ENCODE data around the gene SPINK4. TPM values are rescaled to one million over a fixed set of nuclear protein-coding genes. Genes with fewer than 3 reads are reported as not detected.

The SPINK4 gene
- total and polyA plus RNA-seq, 5 experiments from 2014 or later = not detected

DNA sequence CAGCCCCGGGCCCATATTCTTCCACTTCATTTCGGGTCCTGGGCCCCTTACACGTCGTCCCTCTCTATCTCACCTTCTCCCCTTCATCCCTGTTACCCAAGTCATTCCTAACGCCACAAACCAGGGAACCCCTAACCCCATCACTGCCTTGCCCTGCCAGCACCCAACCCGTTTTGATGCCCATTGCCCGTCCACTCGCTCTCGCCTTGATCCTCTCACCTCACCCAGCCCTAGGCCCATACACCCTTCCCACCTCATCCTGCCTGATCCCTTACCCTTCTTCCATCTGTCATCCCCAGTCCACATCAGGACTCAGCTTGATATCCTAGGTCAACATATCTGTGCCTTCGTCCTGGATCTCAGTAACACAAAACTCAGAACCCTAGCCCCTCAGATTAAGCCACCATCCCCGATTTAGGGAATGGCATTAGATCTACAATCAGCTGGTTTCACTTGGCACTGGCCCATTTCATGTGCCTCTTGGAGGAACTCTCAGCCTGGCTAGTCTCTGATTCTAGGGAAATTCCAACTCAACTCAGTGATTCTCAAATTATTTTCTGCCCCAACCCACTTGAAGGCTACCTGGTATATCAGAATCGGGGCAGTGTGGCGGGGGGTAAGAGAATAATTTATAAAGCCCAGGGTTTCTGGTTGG lies 25.4 kb downstream of the SPINK4 start:
- no peaks in the 10 kb centered on the region for H3K27me3 Mint-ChIP-seq
- POLR2A ChIA-PET = interaction anchor here (0.7 to 3.4 kb wide), 9 partner anchors 20 to 243 kb away, joined by 3 to 44 read pairs (median 3); partner anchors contain the start of genes AQP3, B4GALT1, NFX1 and SMU1
- H3K4me1 Mint-ChIP-seq = peaks cover 30 to 50% (median 47%) of the 10 kb centered on the region in 4 donors
- peaks cover 0 to 60% (median 10%) of the 10 kb centered on the region in 3 donors for H3K36me3 Mint-ChIP-seq
- no peaks in the 10 kb centered on the region for H3K9me3 Mint-ChIP-seq
- DNase-seq (no peak), ATAC-seq (no peak)
- peak overlapping the region; percentile 86 to 99 (median 92) for H3K4me3 Mint-ChIP-seq
- H3K27ac Mint-ChIP-seq = peak overlapping the region; percentile 92 to 100 (median 98)

DNA sequence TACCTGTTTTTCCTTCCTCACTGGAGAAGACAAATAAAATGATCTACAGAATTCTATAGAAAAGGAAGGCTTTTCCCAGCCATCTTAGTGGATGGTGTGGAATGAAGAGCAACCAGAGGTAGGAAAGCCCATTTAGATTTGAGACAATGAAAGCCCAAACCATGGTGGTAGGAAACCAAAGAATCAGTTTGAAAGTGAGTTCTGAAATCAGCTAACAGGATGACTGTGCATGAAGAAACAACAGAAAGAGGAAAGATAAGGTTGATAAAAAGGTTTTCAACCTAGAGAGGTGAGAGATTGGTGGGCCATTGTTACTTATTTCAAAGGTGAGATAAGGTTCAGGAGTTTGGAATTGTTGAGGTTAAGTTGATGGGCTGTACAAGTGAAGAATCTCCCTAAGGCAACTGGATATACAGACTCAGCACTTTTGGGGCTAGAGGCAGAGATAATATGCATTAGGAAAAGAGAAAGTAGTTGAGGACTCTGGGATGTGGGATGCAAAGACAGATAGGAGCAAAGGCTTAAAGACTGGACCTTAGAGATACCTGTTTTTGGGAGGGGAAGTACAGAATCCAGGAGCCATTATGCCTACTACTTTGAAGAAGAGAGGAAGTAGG lies 27.3 kb downstream of the SPINK4 start:
- POLR2A ChIA-PET = no interaction called here

GRCh38 chr9:33270146-33270545 lies 30.2 kb downstream of the SPINK4 start:
- DNase-seq (no peak), ATAC-seq (no peak)
- H3K36me3 Mint-ChIP-seq = peaks cover 0 to 83% (median 20%) of the 10 kb centered on the region in 3 donors
- peaks cover 24 to 40% (median 33%) of the 10 kb centered on the region in 4 donors for H3K4me1 Mint-ChIP-seq
- POLR2A ChIA-PET = no interaction called here
- no peaks in the 10 kb centered on the region for H3K27me3 Mint-ChIP-seq
- no peak overlapping the region for H3K4me3 Mint-ChIP-seq
- no peak overlapping the region for H3K27ac Mint-ChIP-seq
- no peaks in the 10 kb centered on the region for H3K9me3 Mint-ChIP-seq

More for the DNA sequence above, 27.3 kb downstream of the SPINK4 start:
- no peak for DNase-seq
- H3K9me3 Mint-ChIP-seq = no peaks in the 10 kb centered on the region
- peak overlapping the region in 2 of 10 donors; percentile 2 to 44 for H3K4me3 Mint-ChIP-seq
- H3K36me3 Mint-ChIP-seq = peaks cover 0 to 62% (median 23%) of the 10 kb centered on the region in 3 donors
- H3K27me3 Mint-ChIP-seq = no peaks in the 10 kb centered on the region
- peaks cover 32 to 54% (median 49%) of the 10 kb centered on the region in 4 donors for H3K4me1 Mint-ChIP-seq
- no peak for ATAC-seq
- H3K27ac Mint-ChIP-seq = peak overlapping the region in 9 of 10 donors; percentile 22 to 98 (median 76)

GRCh38 chr9:33272061-33272460 lies 32.1 kb downstream of the SPINK4 start:
- Mint-ChIP-seq H3K36me3 (peaks cover 0 to 87% (median 17%) of the 10 kb centered on the region in 3 donors), H3K27me3 (no peaks in the 10 kb centered on the region), H3K27ac (peak overlapping the region in 3 of 10 donors; percentile 27 to 71 (median 37)), H3K4me3 (no peak overlapping the region), H3K9me3 (no peaks in the 10 kb centered on the region), H3K4me1 (peaks cover 10 to 21% (median 14%) of the 10 kb centered on the region in 4 donors)
- DNase-seq (no peak), ATAC-seq (no peak)
- POLR2A ChIA-PET = no interaction called here

- DNase-seq (no peak), ATAC-seq (no peak)
- Mint-ChIP-seq H3K36me3 (peaks cover 0 to 89% (median 15%) of the 10 kb centered on the region in 3 donors), H3K4me1 (peaks cover 3 to 13% (median 6%) of the 10 kb centered on the region in 4 donors), H3K27me3 (no peaks in the 10 kb centered on the region), H3K9me3 (no peaks in the 10 kb centered on the region), H3K27ac (peak overlapping the region in 6 of 10 donors; percentile 4 to 71 (median 29)), H3K4me3 (no peak overlapping the region)
- POLR2A ChIA-PET = no interaction called here
Measured at GRCh38 chr9:33273266-33273971, 33.5 kb downstream of the SPINK4 start.

DNA sequence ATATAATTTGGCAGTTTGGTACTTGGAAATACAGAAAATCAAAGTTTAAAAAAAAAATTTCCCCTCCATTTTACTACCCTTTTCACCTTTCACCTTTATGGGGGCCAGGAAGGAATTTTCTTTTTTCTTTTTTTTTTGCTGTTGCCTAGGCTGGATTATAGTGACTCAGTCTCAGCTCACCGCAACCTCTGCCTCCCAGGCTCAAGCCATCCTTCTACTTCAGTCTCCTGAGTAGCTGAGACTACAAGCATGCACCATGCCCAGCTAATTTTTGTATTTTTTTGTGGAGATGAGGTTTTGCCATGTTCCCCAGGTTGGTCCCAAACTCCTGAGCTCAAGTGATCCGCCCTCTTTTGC lies 34.0 kb downstream of the SPINK4 start:
- Mint-ChIP-seq H3K4me3 (no peak overlapping the region), H3K4me1 (peaks cover 3 to 13% (median 6%) of the 10 kb centered on the region in 4 donors), H3K27ac (peak overlapping the region in 4 of 10 donors; percentile 28 to 84 (median 58)), H3K9me3 (no peaks in the 10 kb centered on the region), H3K27me3 (no peaks in the 10 kb centered on the region), H3K36me3 (peaks cover 0 to 90% (median 15%) of the 10 kb centered on the region in 3 donors)
- ATAC-seq (no peak), DNase-seq (no peak)
- POLR2A ChIA-PET = no interaction called here

GRCh38 chr9:33277484-33277883 lies 37.5 kb downstream of the SPINK4 start:
- ATAC-seq = no peak
- peaks cover 0 to 4% (median 1%) of the 10 kb centered on the region in 4 donors for H3K4me1 Mint-ChIP-seq
- H3K27me3 Mint-ChIP-seq = no peaks in the 10 kb centered on the region
- H3K36me3 Mint-ChIP-seq = peaks cover 0 to 93% (median 0%) of the 10 kb centered on the region in 3 donors
- H3K9me3 Mint-ChIP-seq = no peaks in the 10 kb centered on the region
- peak overlapping the region in 3 of 10 donors; percentile 6 to 38 (median 7) for H3K27ac Mint-ChIP-seq
- DNase-seq = no peak
- no peak overlapping the region for H3K4me3 Mint-ChIP-seq
- POLR2A ChIA-PET = no interaction called here

DNA sequence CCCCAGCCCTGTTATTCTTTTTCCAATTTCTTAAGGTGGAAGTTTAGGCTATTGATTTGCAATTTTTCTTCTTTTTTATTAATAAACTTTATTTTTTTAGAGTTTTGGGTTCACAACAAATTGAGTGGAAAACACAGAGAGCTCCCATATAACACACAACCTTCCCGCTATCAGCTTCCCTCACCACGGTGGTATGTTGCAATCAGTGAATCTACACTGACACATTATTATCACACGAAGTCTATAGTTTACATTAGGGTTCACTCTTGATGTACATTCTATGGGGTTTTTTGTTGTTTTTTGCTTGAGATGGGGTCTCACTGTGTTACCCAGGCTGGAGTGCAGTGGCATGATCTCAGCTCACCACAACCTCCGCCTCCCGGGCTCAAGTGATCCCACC lies 45.5 kb downstream of the SPINK4 start:
- Mint-ChIP-seq H3K27ac (peak overlapping the region in 3 of 10 donors; percentile 1 to 47 (median 9)), H3K4me1 (peaks cover 4 to 27% (median 20%) of the 10 kb centered on the region in 4 donors), H3K36me3 (peaks cover 0 to 43% (median 0%) of the 10 kb centered on the region in 3 donors), H3K27me3 (peaks cover 0 to 2% (median 0%) of the 10 kb centered on the region in 5 donors), H3K4me3 (no peak overlapping the region), H3K9me3 (no peaks in the 10 kb centered on the region)
- ATAC-seq = no peak
- no peak for DNase-seq
- POLR2A ChIA-PET = interaction anchor here (1.4 kb wide), 1 partner anchor 20 kb away, joined by 5 read pairs; the partner anchor contains the start of genes BAG1 and CHMP5

GRCh38 chr9:33287087-33287490 lies 47.1 kb downstream of the SPINK4 start:
- Mint-ChIP-seq H3K27me3 (peaks cover 0 to 2% (median 0%) of the 10 kb centered on the region in 5 donors), H3K4me1 (peaks cover 8 to 42% (median 34%) of the 10 kb centered on the region in 4 donors), H3K9me3 (no peaks in the 10 kb centered on the region), H3K4me3 (peak overlapping the region in 7 of 10 donors; percentile 4 to 78 (median 16)), H3K36me3 (peaks cover 0 to 32% (median 0%) of the 10 kb centered on the region in 3 donors), H3K27ac (peak overlapping the region; percentile 29 to 92 (median 89))
- ATAC-seq (no peak), DNase-seq (peak in 8 of 10 donors; percentile 49 to 77 (median 66))
- POLR2A ChIA-PET = interaction anchor here (1.4 to 2.3 kb wide), 2 partner anchors 22 to 129 kb away, joined by 4 to 12 read pairs; partner anchors contain the start of genes BAG1 and CHMP5

DNA sequence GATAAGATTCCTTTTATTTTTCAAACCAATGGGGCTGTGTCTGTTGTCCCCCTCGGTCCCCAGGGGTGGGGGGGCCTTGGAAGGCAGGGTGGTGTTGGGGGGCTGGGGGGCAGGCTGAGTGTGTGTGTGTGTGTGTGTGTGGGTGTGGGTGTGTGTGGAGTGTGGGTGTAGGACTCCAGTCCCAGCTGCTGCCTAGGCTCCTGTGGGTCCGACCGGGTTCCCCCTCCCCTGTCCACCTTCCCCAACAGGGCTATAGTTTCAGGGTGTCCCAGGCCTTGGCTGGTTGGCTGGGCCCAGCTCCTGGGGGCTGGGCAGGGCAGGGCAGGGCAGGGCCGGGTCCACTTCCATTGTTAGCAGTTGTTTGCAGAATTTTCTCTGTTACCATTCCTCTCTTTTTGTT lies 48.3 kb downstream of the SPINK4 start:
- POLR2A ChIA-PET = interaction anchor here (0.9 to 2.3 kb wide), 2 partner anchors 23 to 212 kb away, joined by 3 to 12 read pairs; partner anchors contain the start of genes BAG1, CHMP5 and SMU1
- ATAC-seq (no peak), DNase-seq (peak in 1 of 10 donors; percentile 63)
- Mint-ChIP-seq H3K36me3 (peaks cover 0 to 30% (median 6%) of the 10 kb centered on the region in 3 donors), H3K9me3 (no peaks in the 10 kb centered on the region), H3K27ac (peak overlapping the region; percentile 71 to 99 (median 88)), H3K4me1 (peaks cover 18 to 53% (median 46%) of the 10 kb centered on the region in 4 donors), H3K4me3 (peak overlapping the region in 5 of 10 donors; percentile 26 to 71 (median 46)), H3K27me3 (peaks cover 0 to 2% (median 0%) of the 10 kb centered on the region in 5 donors)

- peak in 1 of 10 donors; percentile 8 for DNase-seq
Measured at GRCh38 chr9:33288828-33289483, 49.0 kb downstream of the SPINK4 start.

More at GRCh38 chr9:33288828-33289483, 49.0 kb downstream of the SPINK4 start:
- Mint-ChIP-seq H3K4me1 (peaks cover 21 to 59% (median 52%) of the 10 kb centered on the region in 4 donors), H3K9me3 (no peaks in the 10 kb centered on the region), H3K27ac (peak overlapping the region; percentile 68 to 100 (median 99)), H3K4me3 (peak overlapping the region; percentile 11 to 97 (median 76)), H3K27me3 (peaks cover 0 to 2% (median 0%) of the 10 kb centered on the region in 5 donors), H3K36me3 (peaks cover 0 to 31% (median 6%) of the 10 kb centered on the region in 3 donors)
- ATAC-seq = no peak
- POLR2A ChIA-PET = interaction anchor here (1.8 to 2.7 kb wide), 5 partner anchors 24 to 264 kb away, joined by 11 to 44 read pairs (median 12); partner anchors contain the start of genes BAG1, CHMP5, DNAJA1 and NOL6
